DMS 273 (cell line): ENCODE results near the gene CTBP2.
A peak's percentile ranks its signal among the peaks of the same experiment; 100 is the strongest.
"Not testable (repeated sequence)": the region's sequence is repeated elsewhere in the genome, so short reads cannot be mapped to it uniquely, and the experiment has no call there.

Source experiments
- DNase-seq: peaks from one replicate; lab custom pipeline; 2025; ENCODE audit not compliant: unreplicated experiment; lab: John Stamatoyannopoulos, UW

CTBP2 gene

DNA sequence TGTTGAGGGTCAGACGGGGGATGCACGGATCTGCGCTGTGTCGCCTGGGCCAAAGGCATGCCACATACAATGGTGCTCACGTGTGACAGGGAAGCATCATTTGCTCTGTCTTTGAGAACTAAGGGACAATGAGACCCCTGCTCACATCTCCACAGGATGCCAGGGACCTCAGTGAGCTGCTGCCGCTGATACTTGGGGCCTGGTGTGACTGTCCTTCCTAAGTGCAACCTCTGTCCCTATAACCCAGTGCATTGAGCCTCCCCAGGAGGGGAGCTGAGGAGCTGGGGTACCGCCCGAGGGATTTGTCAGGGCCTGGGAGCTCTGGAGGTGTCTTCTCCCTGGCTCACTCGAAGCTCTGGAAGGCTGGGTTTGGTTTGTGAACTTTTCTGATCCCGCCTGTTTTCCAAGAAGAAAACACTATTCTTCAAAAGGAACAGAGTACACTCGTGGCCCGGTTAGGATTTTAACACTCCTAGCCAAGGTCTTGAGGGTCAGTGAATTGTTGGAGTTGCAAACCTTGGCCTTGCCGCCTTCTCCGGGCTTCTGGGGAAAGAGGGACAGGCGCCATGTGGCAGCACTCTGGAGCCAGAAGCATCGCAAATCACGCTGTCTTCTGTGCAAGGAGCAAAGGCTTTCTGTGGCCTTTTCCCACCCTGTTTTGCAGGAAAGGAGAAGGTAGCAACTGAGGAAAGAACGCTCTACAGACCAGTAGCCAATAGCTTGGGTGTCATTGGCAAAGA, 26.2 kb upstream of the CTBP2 start:
- DNase-seq, result no peak

DNA sequence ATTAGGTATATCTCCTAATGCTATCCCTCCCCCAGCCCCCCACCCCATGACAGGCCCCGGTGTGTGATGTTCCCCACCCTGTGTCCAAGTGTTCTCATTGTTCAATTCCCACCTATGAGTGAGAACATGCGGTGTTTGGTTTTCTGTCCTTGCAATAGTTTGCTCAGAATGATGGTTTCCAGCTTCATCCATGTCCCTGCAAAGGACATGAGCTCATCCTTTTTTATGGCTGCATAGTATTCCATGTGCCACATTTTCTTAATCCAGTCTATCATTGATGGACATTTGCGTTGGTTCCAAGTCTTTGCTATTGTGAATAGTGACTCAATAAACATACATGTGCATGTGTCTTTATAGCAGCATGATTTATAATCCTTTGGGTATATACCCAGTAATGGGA, 18.7 kb upstream of the CTBP2 start:
- DNase-seq, result not testable (repeated sequence)

DNA sequence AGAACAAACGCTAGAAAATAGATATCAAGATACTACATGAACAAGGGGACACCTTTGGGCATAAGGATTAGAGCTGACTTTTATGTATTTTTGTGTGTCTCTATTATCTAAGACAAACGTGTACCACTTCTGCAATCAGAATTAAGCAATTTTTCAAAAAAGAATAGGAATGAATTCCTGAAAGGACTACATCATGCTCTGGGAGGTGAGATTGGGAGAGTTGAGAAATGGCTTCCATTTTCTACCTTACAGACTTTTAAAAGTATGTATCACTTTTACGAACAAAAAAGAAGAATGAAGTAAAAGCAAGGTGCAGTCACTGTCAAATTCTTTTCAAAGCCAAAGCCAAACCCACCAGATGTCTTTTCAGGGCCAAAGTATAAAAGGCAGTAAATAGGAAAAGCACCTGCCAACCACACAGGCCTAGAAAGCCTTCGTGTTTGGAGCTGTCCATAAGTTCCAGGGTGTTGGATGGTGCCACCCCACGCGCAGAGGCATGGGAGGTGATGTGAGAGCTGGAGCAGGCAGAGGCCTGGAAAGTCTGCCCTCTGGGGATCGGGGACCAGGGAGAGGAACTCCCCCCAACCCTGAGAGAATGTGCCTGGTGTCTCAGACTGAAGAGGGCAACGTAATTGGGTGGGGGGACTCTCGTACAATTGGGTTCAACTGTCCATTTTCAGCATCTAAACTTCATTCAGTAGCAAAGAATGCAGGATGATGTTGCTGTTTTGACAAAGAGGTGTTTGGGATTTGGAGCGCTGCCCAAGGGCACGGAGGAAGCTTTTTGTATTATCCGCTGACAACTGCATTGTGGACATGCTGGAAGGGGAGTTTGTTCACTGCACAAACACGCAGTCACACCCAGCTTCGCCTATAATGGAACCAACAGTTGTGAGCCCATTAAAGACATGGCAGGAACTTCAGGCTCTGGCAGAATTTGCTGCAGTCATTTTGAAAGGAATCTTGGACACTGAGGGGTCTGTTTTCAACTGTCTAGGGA, 17.6 kb upstream of the CTBP2 start:
- no peak for DNase-seq

DNA sequence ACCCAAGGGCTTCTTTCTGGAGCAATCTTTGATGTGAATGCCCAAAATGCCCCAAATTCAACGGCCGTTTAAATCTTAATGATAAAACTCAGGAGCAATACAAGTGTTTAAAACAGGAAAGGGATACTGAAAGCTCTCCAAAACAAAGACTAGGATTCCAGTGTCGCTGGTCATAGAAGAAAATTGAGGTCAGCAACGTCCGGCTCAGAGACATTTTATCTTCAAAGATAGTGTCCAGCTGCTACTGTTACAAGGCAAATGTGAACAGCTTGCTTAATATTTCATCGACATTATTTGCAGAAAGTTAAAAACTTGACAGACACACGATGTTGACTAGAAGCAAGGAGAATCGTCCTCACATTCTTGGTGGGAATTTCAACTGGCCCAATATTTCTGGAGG, 15.4 kb upstream of the CTBP2 start:
- DNase-seq, result no peak

DNA sequence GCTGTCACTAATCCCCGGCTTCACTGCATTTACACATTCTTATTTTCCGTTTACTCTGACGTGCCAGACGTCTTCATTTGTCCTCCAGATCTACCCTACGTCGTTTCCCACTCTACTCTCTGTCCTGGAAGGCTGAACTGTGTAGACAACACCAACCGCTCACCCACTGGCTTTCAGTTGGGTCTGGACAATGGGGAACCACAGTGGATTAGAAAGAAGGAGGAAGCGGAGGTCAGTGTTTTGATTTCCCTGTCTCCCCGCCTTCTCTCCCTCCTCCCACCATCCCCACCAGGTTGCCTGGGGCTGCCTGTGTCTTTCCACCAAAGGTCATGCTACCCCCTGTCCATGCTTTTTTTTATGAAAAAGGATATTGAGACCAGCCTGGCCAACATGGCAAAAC, 14.0 kb upstream of the CTBP2 start:
- no peak for DNase-seq

DNA sequence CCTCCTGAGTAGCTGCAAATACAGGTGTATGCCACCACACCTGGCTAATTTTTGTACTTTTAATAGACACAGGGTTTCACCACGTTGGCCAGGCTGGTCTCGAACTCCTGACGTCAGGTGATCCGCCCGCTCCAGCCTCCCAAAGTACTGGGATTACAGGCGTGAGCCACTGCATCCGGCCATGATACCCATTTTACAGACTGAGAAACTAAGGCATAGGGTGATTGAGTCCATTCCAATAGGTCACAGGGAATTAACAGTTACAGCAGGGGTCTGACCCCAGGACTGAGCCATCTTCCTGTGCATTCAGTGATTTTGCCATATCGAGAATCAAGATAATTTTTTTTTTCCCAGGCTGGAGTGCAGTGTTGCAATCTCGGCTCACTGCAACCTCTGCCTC, 12.3 kb upstream of the CTBP2 start:
- no peak for DNase-seq

DNA sequence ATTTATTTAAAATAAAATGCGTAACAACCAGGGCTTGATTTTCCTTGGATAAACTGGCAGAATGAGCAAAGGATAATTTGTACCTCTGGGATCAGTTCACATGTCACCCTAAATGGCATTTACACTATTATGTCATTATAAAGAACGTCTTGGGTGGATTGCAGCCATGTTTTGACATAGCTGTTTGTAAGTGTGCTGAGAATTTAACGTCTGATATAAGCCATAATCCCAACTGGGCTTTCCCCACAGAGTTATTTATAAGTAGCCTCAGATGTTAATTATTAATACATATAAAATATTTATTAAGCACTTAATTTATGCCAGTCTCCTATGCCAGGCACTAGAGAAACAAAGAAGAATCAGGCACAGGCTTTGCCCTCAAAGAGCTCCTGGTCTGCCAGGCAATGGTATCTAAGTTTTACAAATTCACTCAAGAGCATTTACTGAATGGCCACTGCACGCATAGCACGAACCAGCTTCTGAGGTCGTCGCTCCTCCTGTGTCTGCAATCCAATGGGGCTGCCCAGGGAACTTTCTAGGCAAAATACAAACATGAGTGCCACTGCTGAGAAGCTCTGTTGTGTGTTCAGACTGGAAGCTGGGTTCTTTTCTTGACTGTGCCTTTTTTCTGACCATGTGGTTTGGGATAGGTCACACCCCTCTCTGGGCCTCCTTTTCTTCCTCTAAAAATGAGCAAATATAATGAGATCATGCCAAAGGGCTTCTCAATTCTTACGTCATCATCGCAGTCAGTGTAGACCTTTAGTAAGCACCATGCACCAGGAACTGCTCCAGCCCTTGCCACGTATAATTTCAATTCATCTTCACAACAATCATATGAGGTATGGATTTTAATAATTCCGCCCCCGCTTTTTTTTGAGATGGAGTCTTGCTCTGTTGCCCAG, 11.3 kb upstream of the CTBP2 start:
- DNase-seq, result no peak

DNA sequence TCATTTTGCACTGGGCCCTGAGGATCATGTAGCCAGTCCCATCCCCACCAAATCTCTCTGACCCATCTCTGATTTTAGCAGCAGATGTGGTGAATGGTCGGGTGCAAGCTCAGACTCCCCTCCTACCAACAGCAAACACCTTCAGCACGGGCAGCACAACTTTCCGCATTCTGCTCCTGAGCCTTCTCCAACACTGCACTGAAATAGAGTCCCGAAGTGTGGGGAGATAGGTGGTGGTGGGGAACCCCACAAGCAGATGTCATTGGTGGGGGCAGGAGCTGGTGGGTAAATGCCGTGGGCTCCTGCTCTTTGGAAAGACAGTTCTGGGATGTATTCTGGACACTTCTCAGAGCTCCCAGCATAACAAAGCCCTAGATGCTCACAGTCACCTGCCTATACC, 9.6 kb upstream of the CTBP2 start:
- DNase-seq, result no peak

DNA sequence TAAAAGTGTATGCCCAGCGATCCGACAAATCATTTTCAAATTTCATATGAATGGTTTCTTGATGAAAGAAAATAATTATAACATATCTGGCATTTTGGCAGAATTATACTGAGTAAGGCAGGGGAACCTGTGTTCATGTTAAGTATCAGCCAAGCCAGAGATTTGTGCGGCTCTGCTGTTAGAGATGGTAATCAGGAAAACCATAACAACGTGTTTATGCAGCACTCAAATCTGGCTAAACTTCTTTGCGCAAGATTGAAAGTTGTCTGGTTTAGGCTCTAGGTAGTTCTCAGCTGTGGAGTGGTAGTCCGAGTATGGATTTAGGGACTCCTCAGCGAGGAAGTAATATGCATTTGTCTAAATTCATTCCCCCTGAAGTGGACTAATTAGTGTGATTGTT, 8.9 kb upstream of the CTBP2 start:
- no peak for DNase-seq

DNA sequence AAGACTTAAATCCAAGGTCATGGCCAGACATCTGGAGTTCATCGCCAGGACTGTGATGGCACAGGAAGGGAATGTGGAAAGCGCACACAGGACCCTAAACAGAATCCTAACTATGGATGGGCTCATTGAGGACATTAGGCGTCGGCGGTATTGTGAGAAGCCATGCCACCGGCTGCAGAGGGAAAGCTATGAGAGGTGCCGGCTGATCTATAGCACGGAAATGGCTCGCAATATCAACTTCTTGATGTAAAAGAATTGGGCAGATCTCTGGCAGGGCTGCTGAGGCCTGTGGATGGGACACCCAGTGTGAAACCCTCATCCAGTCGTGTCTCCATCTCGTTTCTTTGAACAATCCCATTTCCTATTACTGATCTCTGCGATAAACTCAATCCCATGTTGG, 6.3 kb upstream of the CTBP2 start:
- DNase-seq, result no peak

DNA sequence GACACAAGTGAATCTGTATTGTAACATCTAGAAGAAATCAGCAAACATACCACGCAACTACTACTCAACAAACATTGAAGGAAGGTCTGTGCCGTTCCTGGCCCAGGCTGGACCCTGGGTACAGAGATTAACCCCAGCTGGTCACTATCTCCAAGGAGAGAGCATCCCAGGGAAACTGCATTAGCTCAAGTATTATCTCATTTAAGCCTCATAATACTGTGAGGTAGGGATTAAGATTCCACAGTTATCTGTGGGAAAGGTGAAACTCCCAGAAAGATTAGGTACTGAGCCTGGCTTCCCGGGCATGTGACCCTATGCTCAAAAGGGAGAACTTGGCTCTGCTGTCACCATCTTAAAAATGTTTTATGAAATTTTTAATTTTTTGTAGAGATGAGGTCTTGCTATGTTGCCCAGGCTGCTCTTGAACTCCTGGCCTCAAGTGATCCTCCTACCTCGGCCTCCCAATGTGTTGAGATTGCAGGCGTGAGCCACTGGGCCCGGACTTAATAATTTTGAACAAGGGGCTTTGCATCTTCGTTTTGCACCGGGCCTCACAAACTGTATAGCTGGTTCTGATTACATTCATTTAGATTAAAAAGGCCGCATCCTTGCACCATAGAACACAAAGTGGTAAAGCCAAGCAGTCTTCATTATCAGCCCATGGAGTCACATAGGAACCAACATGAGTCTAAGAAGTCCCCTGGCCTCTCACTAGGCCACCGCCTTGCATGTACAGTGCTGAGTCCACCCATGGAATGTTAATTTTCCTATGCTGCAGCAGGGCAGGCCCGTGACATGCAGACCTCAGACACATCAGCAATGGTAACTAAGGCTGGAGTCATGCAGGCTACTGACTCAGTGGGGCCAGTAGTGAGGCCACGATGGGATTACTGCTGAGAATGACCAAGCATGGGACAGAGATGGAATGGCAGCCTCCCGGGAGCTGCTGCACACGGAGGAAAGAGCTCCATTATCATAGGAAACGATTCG, 5.5 kb upstream of the CTBP2 start:
- no peak for DNase-seq

DNA sequence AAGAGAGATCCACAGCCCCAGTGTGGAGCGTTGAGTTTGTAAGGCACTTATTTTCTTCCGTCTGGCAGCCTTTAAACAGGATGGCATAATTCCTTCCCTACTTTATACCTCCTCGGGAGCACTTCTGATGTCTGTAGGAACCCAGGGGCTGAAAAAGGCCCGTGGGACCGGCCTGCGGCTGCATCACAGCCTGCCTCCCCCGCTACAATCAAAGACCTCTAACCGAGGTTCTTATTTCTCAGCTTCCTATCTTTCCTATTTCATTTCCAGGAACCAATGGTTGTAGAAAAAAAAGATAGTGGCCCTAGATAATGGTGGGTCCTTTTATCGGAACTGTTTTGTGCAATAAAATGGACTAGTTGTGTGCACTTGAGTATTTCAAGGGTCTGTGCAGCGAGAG, 4.1 kb upstream of the CTBP2 start:
- DNase-seq, result no peak

DNA sequence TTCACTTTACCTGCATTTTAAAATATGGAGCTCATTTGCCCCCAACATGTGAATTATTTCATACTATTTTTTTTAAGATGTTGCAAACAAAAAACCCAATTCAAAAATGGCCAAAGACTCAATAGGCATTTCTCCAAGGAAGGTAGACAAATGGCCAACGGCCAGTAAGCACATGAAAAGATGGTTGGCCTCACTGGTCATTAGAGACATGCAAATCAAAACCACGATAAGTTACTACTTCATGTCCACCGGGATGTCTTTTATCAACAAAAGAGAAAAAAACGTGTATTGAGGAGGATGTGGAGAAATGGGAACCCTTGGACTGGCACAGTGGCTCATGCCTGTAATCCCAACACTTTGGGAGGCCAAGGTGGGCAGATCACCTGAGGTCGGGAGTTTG, 3.4 kb upstream of the CTBP2 start:
- no peak for DNase-seq

DNA sequence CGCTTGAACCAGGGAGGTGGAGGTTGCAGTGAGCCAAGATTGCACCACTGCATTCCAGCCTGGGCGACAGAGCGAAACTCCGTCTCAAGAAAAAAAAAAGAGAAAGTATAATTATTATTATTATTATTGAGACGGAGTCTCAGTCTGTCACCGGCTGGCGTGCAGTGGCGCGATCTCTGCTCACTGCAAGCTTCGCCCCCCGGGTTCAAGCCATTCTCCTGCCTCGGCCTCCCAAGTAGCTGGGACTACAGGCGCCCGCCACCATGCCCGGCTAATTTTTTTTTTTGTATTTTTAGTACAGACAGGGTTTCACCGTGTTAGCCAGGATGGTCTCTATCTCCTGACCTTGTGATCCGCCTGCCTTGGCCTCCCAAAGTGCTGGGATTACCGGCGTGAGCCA, 2.9 kb upstream of the CTBP2 start:
- DNase-seq, result not testable (repeated sequence)

DNA sequence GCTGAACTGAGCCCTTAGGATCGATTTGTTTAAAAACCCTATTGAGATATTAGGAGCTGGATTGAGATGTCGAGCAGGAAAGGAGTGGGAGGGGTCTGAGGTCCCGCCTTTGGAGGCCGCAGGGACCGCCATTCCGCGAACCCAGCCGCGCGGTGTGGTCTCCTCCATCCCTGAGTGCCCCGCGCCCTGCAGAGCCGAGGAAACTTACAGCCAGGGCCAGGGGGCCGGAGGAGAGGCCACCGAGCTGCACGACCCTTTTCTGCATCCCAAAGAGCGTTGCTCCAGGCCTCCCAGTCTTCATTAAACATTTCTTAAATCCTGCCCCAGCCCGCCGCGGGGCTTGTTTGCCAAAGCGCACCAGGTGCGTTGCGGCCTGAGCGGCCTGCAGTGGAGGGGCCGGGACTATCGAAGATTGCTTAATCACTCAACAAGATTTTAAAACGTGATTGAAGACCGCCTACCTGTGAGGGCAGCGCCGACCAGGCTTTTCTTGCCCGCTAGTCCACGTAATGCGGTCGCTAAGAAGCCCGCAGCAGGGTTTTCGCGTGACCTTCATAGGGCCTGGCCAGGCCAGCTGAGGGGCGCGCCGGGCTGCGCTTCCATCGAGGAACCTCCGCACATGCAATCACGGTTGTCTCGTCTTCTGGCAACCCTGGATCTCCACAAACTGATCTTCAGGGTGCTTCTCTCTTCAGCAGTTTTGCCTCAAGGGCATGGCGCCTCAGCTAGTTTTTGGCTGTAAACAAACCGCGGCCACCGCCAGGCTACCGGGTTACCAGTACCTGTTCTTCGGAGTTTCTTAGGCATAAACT, 2.0 kb upstream of the CTBP2 start:
- no peak for DNase-seq

DNA sequence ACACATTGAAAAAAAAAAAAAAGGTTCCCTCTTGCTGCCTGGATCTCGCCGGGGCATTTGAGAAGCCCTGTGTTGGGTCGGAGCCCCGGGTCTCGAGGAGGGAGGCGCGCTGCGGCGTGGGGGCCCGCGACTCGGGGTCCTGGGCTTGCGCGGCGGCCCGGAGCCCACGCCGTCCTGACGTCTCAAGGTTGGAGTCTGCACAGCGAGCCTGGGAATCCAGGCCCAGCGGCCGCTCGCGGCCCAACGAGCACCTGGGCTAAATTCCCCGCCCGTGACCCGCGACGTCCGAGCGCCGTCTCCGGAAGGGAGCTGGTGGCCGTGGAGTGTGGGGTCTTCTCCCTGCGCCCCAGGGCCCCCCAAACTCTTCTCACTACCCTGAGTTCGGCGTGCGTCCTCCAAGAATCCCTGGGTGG, 1.4 kb upstream of the CTBP2 start:
- DNase-seq, result no peak

DNA sequence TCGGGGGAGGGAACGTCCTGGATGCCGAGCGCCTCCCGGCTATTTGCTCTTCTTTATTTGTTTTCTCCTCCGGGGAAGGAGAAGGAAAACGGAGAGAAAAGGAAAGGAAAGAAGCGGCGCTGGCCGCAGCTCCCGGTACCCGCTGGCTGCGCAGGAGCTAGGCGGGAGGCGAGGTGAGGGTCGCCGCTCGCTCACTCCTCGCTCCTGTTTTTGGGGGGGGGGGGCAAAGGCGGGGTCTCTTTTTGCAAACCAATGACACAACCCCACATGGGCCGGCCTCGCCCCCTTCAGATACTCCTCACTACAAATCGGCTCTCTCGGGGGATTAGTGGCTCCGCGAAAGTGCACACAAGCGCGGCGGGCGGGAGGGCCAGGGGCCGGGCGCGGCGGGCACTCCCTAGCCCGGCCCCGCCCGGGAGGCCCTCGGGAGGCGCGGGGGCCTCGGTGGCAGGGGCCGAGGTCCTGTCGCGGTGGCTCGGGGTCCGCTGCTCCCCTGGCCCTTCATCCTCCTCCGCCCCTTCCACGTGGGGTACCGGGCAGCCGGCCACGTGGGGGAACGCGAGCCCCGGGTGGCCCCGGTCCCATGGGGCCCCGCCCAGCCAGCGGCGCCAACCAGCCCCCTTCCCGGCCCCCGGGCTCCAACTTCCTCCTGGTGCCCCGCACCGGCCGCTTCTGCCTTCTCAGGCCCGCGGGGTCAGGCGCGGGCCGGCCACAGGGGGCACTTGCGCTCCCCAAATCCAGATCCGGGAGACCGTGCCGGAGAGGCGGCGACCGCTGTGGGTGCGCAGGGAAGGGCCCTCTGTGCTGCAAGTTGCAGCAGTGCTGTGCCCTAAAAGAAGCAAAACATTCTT, 718 bp upstream of the CTBP2 start:
- DNase-seq, result peak; percentile 93

DNA sequence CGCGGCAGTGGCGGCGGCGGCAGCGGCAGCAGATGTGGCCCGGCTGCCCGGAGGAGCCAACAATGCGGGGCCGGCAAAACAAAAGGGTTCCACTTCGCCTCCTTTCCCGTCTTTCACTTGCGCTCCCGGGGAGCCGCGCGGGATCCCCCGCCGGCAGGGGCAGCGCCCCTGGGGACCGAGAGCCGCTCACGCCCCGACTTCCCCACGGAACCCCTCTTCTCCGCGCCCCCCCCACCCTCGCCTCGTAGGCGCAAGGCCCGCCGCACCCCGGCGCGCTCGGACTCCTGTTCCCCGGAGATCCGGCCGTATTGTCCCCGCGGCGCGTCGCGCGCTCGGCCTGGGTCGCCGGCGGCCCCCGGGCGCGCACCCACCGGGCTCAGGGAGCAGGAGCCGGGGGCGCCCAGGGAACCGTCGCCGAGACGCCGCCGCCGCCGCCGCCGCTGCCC, 854 bp downstream of the CTBP2 start:
- peak; percentile 64 for DNase-seq
